Fibroblast of villous mesenchyme (primary cell): ENCODE data around the gene ALOX15B. TPM values are rescaled to one million over a fixed set of nuclear protein-coding genes. Genes with fewer than 3 reads are reported as not detected.
"Not testable (repeated sequence)": the region's sequence is repeated elsewhere in the genome, so short reads cannot be mapped to it uniquely, and the experiment has no call there.

Experiments
- DNase-seq: peaks from one replicate; pipeline ENCODE4 v3.0.0-alpha.2; 2010; ENCODE audit warnings: low read depth
- H3K4me3 ChIP-seq: 2 replicates; pipeline ENCODE4 v1.5.1; 2011; ENCODE audit warnings: low read depth, mild to moderate bottlenecking, low read length
- CTCF ChIP-seq: IDR thresholded peaks from 2 replicates; pipeline ENCODE4 v1.5.1; 2012; ENCODE audit warnings: low read depth, mild to moderate bottlenecking, low read length; ENCODE audit not compliant: insufficient read depth
- total RNA-seq: library from RNA; depleted of rRNA; stranded (reverse); fragments of >200 nt; gene quantifications from 2 replicates; pipeline ENCODE4 v1.2.3, GENCODE V29; 2012

The ALOX15B gene
- total RNA-seq, 1 donor: not detected

- no peak for TF ChIP-seq CTCF
- H3K4me3 ChIP-seq: no peak overlapping the region
- no peak for DNase-seq
These were observed 18.9 kb upstream of the ALOX15B start for GRCh38 chr17:8019665-8020650.

DNA sequence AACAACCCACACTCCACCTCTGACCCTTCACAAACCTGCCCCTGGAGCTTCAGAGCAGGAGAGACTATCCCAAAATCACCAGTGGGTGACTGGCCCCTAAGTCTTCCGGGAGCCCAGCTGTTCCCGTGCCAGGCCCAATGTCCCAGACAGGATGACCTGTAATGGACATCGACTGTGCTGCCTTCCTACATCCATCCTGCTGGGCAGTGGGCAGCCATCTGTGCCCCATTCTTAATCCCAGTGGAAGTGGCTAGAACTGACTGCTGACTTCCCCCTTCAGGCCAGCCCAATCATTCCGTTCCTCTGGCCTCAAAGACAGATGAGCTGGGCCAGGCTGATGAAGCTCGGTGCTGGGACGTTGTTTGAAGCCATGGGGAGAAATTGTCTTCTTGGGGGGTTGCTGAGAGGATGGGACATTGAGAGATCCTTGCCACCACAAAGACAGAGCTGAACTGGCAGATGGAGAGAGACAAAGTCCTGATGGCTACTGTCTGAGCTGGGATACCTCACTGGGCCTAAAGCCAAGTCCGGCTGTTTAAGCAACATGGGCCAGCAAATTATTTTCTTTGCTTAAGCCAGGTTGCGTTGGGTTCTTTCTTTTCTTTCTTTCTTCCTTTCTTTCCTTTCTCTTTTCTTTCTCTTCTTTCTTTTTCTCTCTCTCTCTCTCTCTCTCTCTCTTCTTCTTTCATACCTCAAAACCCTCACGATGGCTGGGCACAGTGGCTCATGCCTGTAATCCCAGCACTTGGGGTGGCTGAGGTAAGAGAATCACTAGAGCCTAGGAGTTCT is 17.9 kb upstream of the ALOX15B start:
- no peak overlapping the region for H3K4me3 ChIP-seq
- TF ChIP-seq CTCF: no peak
- no peak for DNase-seq

- no peak for DNase-seq
- no peak for TF ChIP-seq CTCF
- H3K4me3 ChIP-seq: no peak overlapping the region
These were observed 17.1 kb upstream of the ALOX15B start for GRCh38 chr17:8021565-8022359.

GRCh38 chr17:8022360-8023003 is 16.4 kb upstream of the ALOX15B start:
- H3K4me3 ChIP-seq: no peak overlapping the region
- TF ChIP-seq CTCF: no peak
- no peak for DNase-seq

DNA sequence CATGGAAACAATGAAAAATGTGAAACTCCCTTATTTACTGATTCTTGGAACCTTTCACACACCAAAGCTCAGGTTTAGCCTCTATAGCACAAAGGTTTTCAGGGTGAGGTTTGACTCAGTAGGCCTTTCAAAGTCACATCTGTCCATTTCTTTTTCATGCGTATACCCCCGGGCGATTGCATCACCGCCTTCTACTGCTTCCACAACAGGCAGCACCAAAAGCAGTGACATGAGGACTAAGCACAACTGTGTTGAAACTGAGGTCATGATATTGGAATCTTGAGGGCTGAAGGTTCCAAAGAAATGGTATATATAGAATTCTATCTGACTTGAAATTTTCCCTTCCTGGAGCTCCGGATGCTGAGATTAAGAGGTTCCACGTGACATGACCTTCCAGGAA is 14.7 kb upstream of the ALOX15B start:
- H3K4me3 ChIP-seq: not testable (repeated sequence)
- DNase-seq: peak; percentile 20

DNA sequence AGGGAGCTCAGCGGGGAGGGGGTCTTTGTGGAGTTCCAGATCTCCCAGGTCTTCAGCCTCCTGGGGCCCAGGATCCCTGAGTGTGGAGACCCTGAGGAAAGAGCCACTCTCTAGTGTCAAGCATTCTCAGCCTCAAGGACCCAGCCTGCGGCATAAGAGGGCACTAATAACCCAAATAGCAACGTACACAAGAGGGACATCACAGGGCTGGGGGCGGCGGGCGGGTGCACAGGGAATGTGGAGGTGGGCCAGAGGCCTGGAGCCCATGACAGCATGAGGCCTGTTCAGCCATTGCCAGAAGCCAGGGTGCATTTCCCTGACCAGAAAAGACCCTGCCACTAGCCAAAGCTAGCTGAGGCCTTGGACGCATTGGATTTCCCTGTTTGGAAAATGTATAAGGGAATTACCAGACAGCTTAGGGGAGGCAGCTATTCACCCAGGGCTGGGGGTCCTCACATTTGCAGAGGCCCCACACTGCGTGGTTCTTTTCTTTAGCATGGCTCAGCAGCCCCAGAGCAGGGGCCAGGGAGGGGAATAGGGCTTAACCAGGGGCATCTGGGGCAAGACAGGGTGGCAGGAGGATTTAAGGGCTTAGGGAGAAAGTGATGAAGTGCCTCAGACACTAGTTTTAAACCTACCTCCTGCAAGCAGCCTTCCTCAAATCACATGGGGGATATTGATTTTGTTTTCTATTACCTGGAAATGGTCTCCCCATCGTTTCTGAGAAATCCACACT is 13.5 kb upstream of the ALOX15B start:
- no peak overlapping the region for H3K4me3 ChIP-seq
- no peak for TF ChIP-seq CTCF
- no peak for DNase-seq
